Glutamatergic neuron (in vitro differentiated cells): ENCODE results near the gene KRT8. TPM values are rescaled to one million over a fixed set of nuclear protein-coding genes. Genes with fewer than 3 reads are reported as not detected.

Source experiments
- DNase-seq: peaks from one replicate; pipeline ENCODE4 v3.0.0; 2022
- H3K27ac Mint-ChIP-seq: one replicate; pipeline ENCODE4 v1.8.0; 2020; ENCODE audit warnings: mild to moderate bottlenecking, mixed read lengths, inconsistent platforms; ENCODE audit not compliant: unreplicated experiment
- H3K27me3 Mint-ChIP-seq: one replicate; pipeline ENCODE4 v1.8.0; 2020; ENCODE audit warnings: mild to moderate bottlenecking, moderate library complexity, mixed read lengths, inconsistent platforms; ENCODE audit not compliant: unreplicated experiment
- H3K36me3 Mint-ChIP-seq: one replicate; pipeline ENCODE4 v1.8.0; 2020; ENCODE audit warnings: mild to moderate bottlenecking, mixed read lengths, inconsistent platforms; ENCODE audit not compliant: unreplicated experiment
- H3K4me1 Mint-ChIP-seq: one replicate; pipeline ENCODE4 v1.8.0; 2020; ENCODE audit warnings: mild to moderate bottlenecking, low read depth, mixed read lengths, inconsistent platforms; ENCODE audit not compliant: unreplicated experiment
- H3K4me3 Mint-ChIP-seq: one replicate; pipeline ENCODE4 v1.8.0; 2020; ENCODE audit warnings: mild to moderate bottlenecking, mixed read lengths, inconsistent platforms; ENCODE audit not compliant: unreplicated experiment
- H3K9me3 Mint-ChIP-seq: one replicate; pipeline ENCODE4 v1.8.0; 2020; ENCODE audit warnings: mild to moderate bottlenecking, moderate library complexity, mixed read lengths, inconsistent platforms; ENCODE audit not compliant: unreplicated experiment
- CTCF ChIP-seq: fragments of 200-600 bp; sonication (generic); IDR thresholded peaks from one replicate; pipeline ENCODE4 v1.5.0; 2021; ENCODE audit not compliant: partially characterized antibody, unreplicated experiment
- total RNA-seq: library from RNA; stranded (reverse); fragmentation: NEBNext Ultra II Directional; extraction: Animal tissue kit (Norgen Biotek cat#: 25700); gene quantifications from one replicate; pipeline ENCODE4 v1.2.1, GENCODE V29; 2021; ENCODE audit not compliant: unreplicated experiment

KRT8 gene
- total RNA-seq, 1 donor from 2014 or later = 14.0 TPM

GRCh38 chr12:52946334-52946733 is 41.5 kb upstream of the KRT8 start:
- no peaks in the 10 kb centered on the region for H3K4me1 Mint-ChIP-seq
- no peak overlapping the region for H3K27ac Mint-ChIP-seq
- H3K9me3 Mint-ChIP-seq = no peaks in the 10 kb centered on the region
- no peak for DNase-seq
- no peak overlapping the region for H3K4me3 Mint-ChIP-seq
- peaks cover 6% of the 10 kb centered on the region for H3K27me3 Mint-ChIP-seq
- H3K36me3 Mint-ChIP-seq = no peaks in the 10 kb centered on the region
- no peak for TF ChIP-seq CTCF

- Mint-ChIP-seq H3K4me1 (no peaks in the 10 kb centered on the region), H3K9me3 (no peaks in the 10 kb centered on the region), H3K27me3 (peaks cover 8% of the 10 kb centered on the region), H3K4me3 (no peak overlapping the region), H3K36me3 (no peaks in the 10 kb centered on the region), H3K27ac (no peak overlapping the region)
- DNase-seq = no peak
- TF ChIP-seq CTCF = no peak
These were observed 40.7 kb upstream of the KRT8 start for GRCh38 chr12:52945389-52946232.

GRCh38 chr12:52944683-52945388 is 40.0 kb upstream of the KRT8 start:
- Mint-ChIP-seq H3K4me3 (no peak overlapping the region), H3K9me3 (no peaks in the 10 kb centered on the region), H3K36me3 (no peaks in the 10 kb centered on the region), H3K4me1 (no peaks in the 10 kb centered on the region), H3K27me3 (peaks cover 8% of the 10 kb centered on the region), H3K27ac (no peak overlapping the region)
- TF ChIP-seq CTCF = no peak
- DNase-seq = no peak

- H3K9me3 Mint-ChIP-seq = no peaks in the 10 kb centered on the region
These were observed 38.0 kb upstream of the KRT8 start for GRCh38 chr12:52942901-52943181.

More at GRCh38 chr12:52942901-52943181, 38.0 kb upstream of the KRT8 start:
- Mint-ChIP-seq H3K4me1 (no peaks in the 10 kb centered on the region), H3K36me3 (no peaks in the 10 kb centered on the region), H3K4me3 (no peak overlapping the region), H3K27me3 (peaks cover 3% of the 10 kb centered on the region), H3K27ac (no peak overlapping the region)
- TF ChIP-seq CTCF = no peak
- DNase-seq = no peak
